Measurements from ENCODE around the gene MCF2L.

GRCh38 chr13:112983042-112983305, 14.0 kb downstream of the MCF2L start:
- TF ChIP-seq CTCF (IDR thresholded peaks at IDR 0.05) (no peak), POLR2A (IDR thresholded peaks at IDR 0.05) (no peak)
